ENCODE results near the gene ZBTB48. TPM values are rescaled to one million over a fixed set of nuclear protein-coding genes. Genes with fewer than 3 reads are reported as not detected.

Gene ZBTB48
- total RNA-seq, 2 donors from 2014 or later, result 20.7 to 28.9 TPM

DNA sequence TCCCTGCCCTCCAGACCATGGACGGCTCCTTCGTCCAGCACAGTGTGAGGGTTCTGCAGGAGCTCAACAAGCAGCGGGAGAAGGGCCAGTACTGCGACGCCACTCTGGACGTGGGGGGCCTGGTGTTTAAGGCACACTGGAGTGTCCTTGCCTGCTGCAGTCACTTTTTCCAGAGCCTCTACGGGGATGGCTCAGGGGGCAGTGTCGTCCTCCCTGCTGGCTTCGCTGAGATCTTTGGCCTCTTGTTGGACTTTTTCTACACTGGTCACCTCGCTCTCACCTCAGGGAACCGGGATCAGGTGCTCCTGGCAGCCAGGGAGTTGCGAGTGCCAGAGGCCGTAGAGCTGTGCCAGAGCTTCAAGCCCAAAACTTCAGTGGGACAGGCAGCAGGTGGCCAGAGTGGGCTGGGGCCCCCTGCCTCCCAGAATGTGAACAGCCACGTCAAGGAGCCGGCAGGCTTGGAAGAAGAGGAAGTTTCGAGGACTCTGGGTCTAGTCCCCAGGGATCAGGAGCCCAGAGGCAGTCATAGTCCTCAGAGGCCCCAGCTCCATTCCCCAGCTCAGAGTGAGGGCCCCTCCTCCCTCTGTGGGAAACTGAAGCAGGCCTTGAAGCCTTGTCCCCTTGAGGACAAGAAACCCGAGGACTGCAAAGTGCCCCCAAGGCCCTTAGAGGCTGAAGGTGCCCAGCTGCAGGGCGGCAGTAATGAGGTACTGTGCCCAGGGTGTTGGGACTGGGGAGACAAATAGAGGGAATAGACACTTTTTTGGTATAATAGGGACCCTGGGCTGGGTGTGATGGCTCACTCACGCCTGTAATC, 1.0 kb downstream of the ZBTB48 start:
- no peaks in the 10 kb centered on the region for H3K36me3 ChIP-seq
- no peak for ATAC-seq (ENCODE audit: insufficient number of reproducible peaks, low FRiP score, low read depth)
- peaks cover 16 to 34% of the 10 kb centered on the region in 2 donors for H3K4me1 ChIP-seq (ENCODE audit: control insufficient read depth in 1 of 2, low read depth in 2 of 2)

DNA sequence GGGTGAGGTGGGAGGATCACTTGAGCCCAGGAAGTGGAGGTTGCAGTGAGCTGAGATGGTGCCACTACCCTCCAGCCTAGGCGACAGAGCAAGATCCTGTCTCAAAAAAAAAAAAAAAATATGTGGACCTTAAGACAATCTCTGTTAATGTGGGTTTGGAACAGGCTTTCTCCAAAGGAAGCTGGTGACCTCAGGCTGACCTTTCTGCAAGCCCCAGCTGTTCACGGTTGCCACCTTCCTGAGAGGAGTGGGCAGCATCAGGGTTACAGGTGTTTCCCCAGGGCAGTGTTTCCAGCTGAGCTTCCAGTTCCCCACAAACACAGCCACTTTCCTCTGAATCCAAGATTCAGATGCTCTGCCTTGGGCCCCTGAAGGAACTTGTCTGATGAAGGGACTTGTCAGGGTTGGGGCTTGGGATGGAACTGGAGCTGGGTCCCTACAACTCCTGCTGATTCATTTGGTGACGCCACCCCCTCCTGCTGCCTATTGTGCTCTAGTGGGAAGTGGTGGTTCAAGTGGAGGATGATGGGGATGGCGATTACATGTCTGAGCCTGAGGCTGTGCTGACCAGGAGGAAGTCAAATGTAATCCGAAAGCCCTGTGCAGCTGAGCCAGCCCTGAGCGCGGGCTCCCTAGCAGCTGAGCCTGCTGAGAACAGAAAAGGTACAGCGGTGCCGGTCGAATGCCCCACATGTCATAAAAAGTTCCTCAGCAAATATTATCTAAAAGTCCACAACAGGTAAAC, 1.9 kb downstream of the ZBTB48 start:
- Histone ChIP-seq H3K27me3 (replicated peaks; ENCODE audit: insufficient read depth) (no peaks in the 10 kb centered on the region), H3K27ac (peak overlapping the region in 1 of 2 donors; percentile 93), H3K4me1 (ENCODE audit: control insufficient read depth in 1 of 2, low read depth in 2 of 2) (peaks cover 17 to 38% of the 10 kb centered on the region in 2 donors), H3K9me3 (no peaks in the 10 kb centered on the region), H3K36me3 (no peaks in the 10 kb centered on the region), H3K4me3 (no peak overlapping the region)
- DNase-seq (ENCODE audit: low spot score) (no peak), ATAC-seq (ENCODE audit: insufficient number of reproducible peaks, low FRiP score, low read depth) (no peak)
- TF ChIP-seq, protein P1, sequence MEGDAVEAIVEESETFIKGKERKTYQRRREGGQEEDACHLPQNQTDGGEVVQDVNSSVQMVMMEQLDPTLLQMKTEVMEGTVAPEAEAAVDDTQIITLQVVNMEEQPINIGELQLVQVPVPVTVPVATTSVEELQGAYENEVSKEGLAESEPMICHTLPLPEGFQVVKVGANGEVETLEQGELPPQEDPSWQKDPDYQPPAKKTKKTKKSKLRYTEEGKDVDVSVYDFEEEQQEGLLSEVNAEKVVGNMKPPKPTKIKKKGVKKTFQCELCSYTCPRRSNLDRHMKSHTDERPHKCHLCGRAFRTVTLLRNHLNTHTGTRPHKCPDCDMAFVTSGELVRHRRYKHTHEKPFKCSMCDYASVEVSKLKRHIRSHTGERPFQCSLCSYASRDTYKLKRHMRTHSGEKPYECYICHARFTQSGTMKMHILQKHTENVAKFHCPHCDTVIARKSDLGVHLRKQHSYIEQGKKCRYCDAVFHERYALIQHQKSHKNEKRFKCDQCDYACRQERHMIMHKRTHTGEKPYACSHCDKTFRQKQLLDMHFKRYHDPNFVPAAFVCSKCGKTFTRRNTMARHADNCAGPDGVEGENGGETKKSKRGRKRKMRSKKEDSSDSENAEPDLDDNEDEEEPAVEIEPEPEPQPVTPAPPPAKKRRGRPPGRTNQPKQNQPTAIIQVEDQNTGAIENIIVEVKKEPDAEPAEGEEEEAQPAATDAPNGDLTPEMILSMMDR (IDR thresholded peaks at IDR 0.05), result no peak

More for the DNA sequence above, 1.0 kb downstream of the ZBTB48 start:
- no peak for DNase-seq (ENCODE audit: low spot score)
- H3K4me3 ChIP-seq, result peak overlapping the region; percentile 93
- peak overlapping the region; percentile 91 to 93 for H3K27ac ChIP-seq
- TF ChIP-seq, protein P1 (IDR thresholded peaks at IDR 0.05), result no peak
- no peaks in the 10 kb centered on the region for H3K27me3 ChIP-seq (replicated peaks; ENCODE audit: insufficient read depth)
- H3K9me3 ChIP-seq, result no peaks in the 10 kb centered on the region

DNA sequence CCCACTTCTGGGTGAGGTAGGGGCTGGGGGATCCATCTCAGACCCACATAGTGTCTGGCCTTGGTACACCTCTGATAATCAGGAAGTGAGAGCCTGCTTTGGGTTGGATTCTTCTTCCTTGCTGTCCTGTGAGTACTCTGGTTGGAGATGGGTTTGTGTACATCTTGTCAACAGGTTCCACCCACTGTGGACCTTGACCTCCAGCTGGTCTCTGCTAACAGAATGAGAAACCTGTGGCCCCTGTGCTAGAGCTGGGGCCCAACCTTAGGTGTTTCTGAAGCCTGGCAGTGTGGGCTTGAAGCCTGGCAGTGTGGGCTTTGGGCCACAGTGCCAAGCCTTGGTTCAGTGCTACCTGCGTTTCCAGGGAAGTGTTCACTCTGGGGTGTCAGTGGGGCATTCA, 2.6 kb downstream of the ZBTB48 start:
- H3K36me3 ChIP-seq, result no peaks in the 10 kb centered on the region

DNA sequence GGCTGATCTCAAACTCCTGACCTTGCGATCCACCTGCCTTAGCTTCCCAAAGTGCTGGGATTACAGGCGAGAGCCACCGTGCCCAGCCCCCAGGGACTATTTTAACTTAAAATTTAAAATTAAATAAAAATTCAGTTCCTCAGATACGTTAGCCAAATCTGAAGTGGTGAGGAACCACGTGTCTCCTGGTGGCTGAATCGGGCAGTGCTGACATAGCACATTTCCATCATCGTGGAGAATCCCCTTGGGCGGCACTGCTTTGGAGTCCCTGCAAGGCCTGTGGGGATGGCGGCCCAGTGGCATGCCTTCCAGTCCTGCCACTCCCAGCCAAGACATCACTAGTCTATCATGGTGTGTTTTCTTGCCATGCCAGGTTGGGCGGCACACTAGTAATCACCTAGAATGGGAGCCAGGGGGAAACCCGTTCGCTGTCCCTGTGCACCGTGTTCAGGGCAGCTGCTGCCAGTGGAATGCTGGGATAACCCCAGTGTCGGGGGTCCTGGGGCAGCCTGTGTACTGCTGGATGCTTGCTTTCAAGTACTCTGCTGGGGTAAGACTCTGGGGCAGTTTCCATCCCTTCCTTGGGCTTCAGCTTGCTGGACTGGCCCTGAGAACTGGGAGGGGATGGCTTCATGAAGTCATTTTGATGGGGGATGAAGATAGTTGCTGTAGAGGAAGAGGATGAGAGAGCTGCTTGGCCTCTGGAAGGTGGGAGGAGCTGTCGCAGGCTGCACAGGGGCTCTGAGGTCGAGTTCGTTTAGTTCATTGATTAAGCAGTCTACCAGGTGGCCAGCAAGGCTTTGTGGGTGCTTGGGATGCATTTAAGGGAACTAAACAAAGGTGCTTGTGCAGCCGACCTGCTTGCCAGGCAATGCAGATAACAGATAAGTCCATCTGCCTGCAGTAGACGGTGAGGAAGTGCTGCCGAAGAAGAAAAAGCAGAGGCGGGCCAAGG, 4.6 kb downstream of the ZBTB48 start:
- no peak for ATAC-seq (ENCODE audit: insufficient number of reproducible peaks, low FRiP score, low read depth)
- Histone ChIP-seq H3K36me3 (peaks cover 15% of the 10 kb centered on the region), H3K27me3 (replicated peaks; ENCODE audit: insufficient read depth) (no peaks in the 10 kb centered on the region), H3K9me3 (no peaks in the 10 kb centered on the region), H3K27ac (no peak overlapping the region), H3K4me3 (no peak overlapping the region), H3K4me1 (ENCODE audit: control insufficient read depth in 1 of 2, low read depth in 2 of 2) (peaks cover 27 to 57% of the 10 kb centered on the region in 2 donors)
- TF ChIP-seq, protein P1 (IDR thresholded peaks at IDR 0.05), result peak; percentile 38
- DNase-seq (ENCODE audit: low spot score), result no peak

More for the DNA sequence above, 2.6 kb downstream of the ZBTB48 start:
- H3K4me1 ChIP-seq (ENCODE audit: control insufficient read depth in 1 of 2, low read depth in 2 of 2), result peaks cover 19 to 44% of the 10 kb centered on the region in 2 donors
- peak overlapping the region in 1 of 2 donors; percentile 10 for H3K27ac ChIP-seq
- TF ChIP-seq, protein P1 (IDR thresholded peaks at IDR 0.05), result no peak
- DNase-seq (ENCODE audit: low spot score) (no peak), ATAC-seq (ENCODE audit: insufficient number of reproducible peaks, low FRiP score, low read depth) (no peak)
- H3K4me3 ChIP-seq, result no peak overlapping the region
- H3K27me3 ChIP-seq (replicated peaks; ENCODE audit: insufficient read depth), result no peaks in the 10 kb centered on the region
- H3K9me3 ChIP-seq, result no peaks in the 10 kb centered on the region

Measured in thoracic aorta (tissue), 2 donors.